Nephron (organoid): ENCODE measurements around the gene PHF14.

Source experiments
- H3K27ac Mint-ChIP-seq, 3 experiments: 2 replicates each; pipeline ENCODE4 v1.8.0; 2020; ENCODE audit warnings: mixed read lengths in 3 of 3, mild to moderate bottlenecking in 2 of 3, moderate library complexity in 1 of 3
- H3K27me3 Mint-ChIP-seq: 2 replicates; pipeline ENCODE4 v1.8.0; 2021; ENCODE audit warnings: low read depth, mild to moderate bottlenecking, moderate library complexity, mixed read lengths
- H3K36me3 Mint-ChIP-seq: 2 replicates; pipeline ENCODE4 v1.8.0; 2020; ENCODE audit warnings: low read depth, mixed read lengths
- H3K4me1 Mint-ChIP-seq: 2 replicates; pipeline ENCODE4 v1.8.0; 2020; ENCODE audit warnings: mixed read lengths
- H3K4me3 Mint-ChIP-seq, 3 experiments: 2 replicates each; pipeline ENCODE4 v1.8.0; 2020; ENCODE audit warnings: mild to moderate bottlenecking in 3 of 3, mixed read lengths in 3 of 3, moderate library complexity in 2 of 3
- H3K9me3 Mint-ChIP-seq: 2 replicates; pipeline ENCODE4 v1.8.0; 2020; ENCODE audit warnings: mixed read lengths
- CTCF ChIP-seq, 3 experiments: fragments of 200-600 bp; sonication (generic); IDR thresholded peaks; one replicate each; pipeline ENCODE4 v1.5.0; 2021; ENCODE audit warnings: antibody characterized with exemption in 3 of 3; ENCODE audit not compliant: unreplicated experiment in 3 of 3

PHF14 gene

DNA sequence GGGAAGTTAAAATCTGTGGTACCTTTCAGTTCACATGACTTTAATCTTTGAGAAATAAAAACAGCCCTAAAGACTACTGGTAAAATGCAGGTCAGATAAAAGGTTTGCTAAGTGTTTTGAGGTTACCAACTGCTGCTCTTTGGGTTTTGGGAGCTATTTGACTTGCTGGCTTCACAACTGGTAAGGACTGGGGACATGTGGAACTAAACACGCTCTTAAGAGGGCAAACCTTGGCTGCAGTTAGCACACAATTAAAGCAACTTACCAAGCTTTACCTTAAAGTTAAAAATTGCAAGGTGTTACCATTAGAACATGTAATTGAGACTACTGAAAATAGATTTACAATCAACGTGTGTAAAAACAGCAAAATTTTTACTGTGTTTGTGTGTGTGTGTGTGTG lies 220.2 kb downstream of the PHF14 start:
- no peak for TF ChIP-seq CTCF (IDR thresholded peaks at IDR 0.05; ENCODE audit: unreplicated experiment in 3 of 3)
- H3K27me3 Mint-ChIP-seq: no peaks in the 10 kb centered on the region

GRCh38 chr7:11194492-11194891 lies 220.8 kb downstream of the PHF14 start:
- Mint-ChIP-seq H3K36me3 (no peaks in the 10 kb centered on the region), H3K9me3 (no peaks in the 10 kb centered on the region), H3K27me3 (no peaks in the 10 kb centered on the region), H3K4me3 (no peak overlapping the region), H3K27ac (peak overlapping the region in 2 of 3 experiments; percentile 53 to 62), H3K4me1 (peaks cover 35% of the 10 kb centered on the region)
- TF ChIP-seq CTCF (IDR thresholded peaks at IDR 0.05; ENCODE audit: unreplicated experiment in 3 of 3): no peak

More for the DNA sequence above, 220.2 kb downstream of the PHF14 start:
- Mint-ChIP-seq H3K9me3 (no peaks in the 10 kb centered on the region), H3K27ac (peak overlapping the region; percentile 53 to 67 (median 62)), H3K4me1 (peaks cover 35% of the 10 kb centered on the region), H3K36me3 (no peaks in the 10 kb centered on the region), H3K4me3 (peak overlapping the region; percentile 64 to 84 (median 73))

- H3K9me3 Mint-ChIP-seq: no peaks in the 10 kb centered on the region
Observed at GRCh38 chr7:11195502-11195901, 221.8 kb downstream of the PHF14 start.

DNA sequence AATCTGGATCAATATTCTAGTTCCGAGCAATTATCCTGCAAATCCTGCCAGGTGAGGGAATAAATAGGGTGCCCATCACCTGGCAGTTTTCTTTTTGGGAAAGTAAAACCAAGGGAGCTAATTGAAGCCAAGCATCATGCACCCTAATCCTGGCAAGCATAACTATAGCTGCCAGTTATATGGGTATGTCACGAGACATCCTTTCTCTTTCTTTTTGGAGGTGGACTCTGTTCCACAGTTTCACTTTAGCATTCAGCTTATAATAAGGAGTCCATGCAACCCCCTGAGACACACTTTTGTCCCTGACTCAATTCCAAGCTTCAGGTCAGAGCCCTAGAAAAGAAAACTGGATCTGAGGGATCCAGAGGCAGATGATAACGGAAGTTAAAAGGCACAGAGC lies 222.5 kb downstream of the PHF14 start:
- Mint-ChIP-seq H3K9me3 (no peaks in the 10 kb centered on the region), H3K4me3 (no peak overlapping the region), H3K27me3 (no peaks in the 10 kb centered on the region), H3K4me1 (peaks cover 32% of the 10 kb centered on the region), H3K27ac (no peak overlapping the region), H3K36me3 (no peaks in the 10 kb centered on the region)
- no peak for TF ChIP-seq CTCF (IDR thresholded peaks at IDR 0.05; ENCODE audit: unreplicated experiment in 3 of 3)

More at GRCh38 chr7:11195502-11195901, 221.8 kb downstream of the PHF14 start:
- H3K4me3 Mint-ChIP-seq: no peak overlapping the region
- H3K27ac Mint-ChIP-seq: peak overlapping the region in 1 of 3 experiments; percentile 29
- H3K4me1 Mint-ChIP-seq: peaks cover 35% of the 10 kb centered on the region
- TF ChIP-seq CTCF (IDR thresholded peaks at IDR 0.05; ENCODE audit: unreplicated experiment in 3 of 3): no peak
- no peaks in the 10 kb centered on the region for H3K27me3 Mint-ChIP-seq
- H3K36me3 Mint-ChIP-seq: no peaks in the 10 kb centered on the region

DNA sequence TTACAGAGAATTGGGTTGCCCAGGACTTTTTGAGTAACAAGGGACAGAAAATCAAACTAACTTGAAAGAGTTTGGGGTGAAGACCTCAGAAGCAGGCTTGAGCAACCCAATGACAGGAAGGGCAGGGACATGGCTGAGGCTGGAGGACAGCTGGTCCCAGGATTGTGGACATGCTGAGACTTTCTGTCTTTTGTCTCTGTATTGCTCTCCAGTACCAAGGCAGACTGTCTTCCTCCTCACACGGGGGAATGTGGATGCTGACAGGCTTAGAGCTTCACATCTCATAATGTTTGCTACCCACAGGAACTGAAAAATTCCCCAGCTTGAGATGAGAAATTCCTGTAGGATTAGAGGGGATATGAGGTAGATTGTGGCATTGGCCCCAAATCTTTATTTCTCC lies 229.6 kb downstream of the PHF14 start:
- Mint-ChIP-seq H3K4me3 (no peak overlapping the region), H3K4me1 (peaks cover 28% of the 10 kb centered on the region), H3K36me3 (no peaks in the 10 kb centered on the region), H3K27ac (peak overlapping the region in 2 of 3 experiments; percentile 20 to 74), H3K9me3 (no peaks in the 10 kb centered on the region), H3K27me3 (no peaks in the 10 kb centered on the region)
- TF ChIP-seq CTCF (IDR thresholded peaks at IDR 0.05; ENCODE audit: unreplicated experiment in 3 of 3): no peak

DNA sequence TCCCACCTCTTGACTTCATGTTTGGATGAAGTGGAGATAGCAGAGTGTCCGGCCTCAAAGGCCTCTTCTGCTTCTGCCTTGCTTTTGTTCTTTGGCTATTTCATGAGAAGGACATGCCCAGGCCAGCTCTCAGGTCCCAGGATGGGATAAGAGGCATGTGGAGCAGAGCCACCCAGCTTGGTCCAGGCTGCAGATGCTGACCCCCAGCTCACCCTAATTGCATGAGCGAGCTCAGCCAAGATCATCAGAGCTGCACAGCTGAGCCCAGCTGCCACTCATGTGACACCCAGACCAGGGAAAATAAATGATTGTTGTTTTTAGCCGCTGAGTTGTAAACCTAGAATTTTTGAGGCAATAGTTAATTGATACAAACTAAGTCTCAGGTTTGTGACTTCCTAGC lies 230.0 kb downstream of the PHF14 start:
- H3K27ac Mint-ChIP-seq: peak overlapping the region; percentile 20 to 74 (median 57)
- H3K27me3 Mint-ChIP-seq: no peaks in the 10 kb centered on the region
- no peak for TF ChIP-seq CTCF (IDR thresholded peaks at IDR 0.05; ENCODE audit: unreplicated experiment in 3 of 3)
- H3K4me1 Mint-ChIP-seq: peaks cover 28% of the 10 kb centered on the region
- no peaks in the 10 kb centered on the region for H3K36me3 Mint-ChIP-seq
- H3K4me3 Mint-ChIP-seq: no peak overlapping the region
- no peaks in the 10 kb centered on the region for H3K9me3 Mint-ChIP-seq
